Small intestine (tissue), 4 donors: Measurements from ENCODE around the gene PDE6C. TPM values are rescaled to one million over a fixed set of nuclear protein-coding genes. Genes with fewer than 3 reads are reported as not detected.

Source experiments
- polyA plus RNA-seq, 4 donors: library from polyadenylated mRNA; stranded (reverse) in 3 of 4; unstranded in 1 of 4; fragments of 200-250 nt in 3 of 4; fragments of 120-200 nt in 1 of 4; gene quantifications; one replicate each; pipeline versions ENCODE4 v1.2.1 to v1.2.3, GENCODE V29; 2013
- donor health status: healthy with polysubstance abuse.
- donor health status: Bipolar disorder and iron deficiency.
- donor health status: healthy.

The PDE6C gene
- polyA plus RNA-seq, 4 donors, result 0.28 TPM; not detected in 3

Other genes starting within 250 kb of the PDE6C start
- 10 to 100 TPM in 2 of 4 donors, 1 to 10 TPM in 2; 1.6 to 20.6 (median 9.4) TPM for gene MYOF, start 130.2 kb upstream of the PDE6C start, polyA plus RNA-seq
- 10 to 100 TPM in 1 of 4 donors, 1 to 10 TPM in 2, under 1 TPM in 1; 0.27 to 21.7 (median 3.2) TPM for gene CEP55, start 115.9 kb upstream of the PDE6C start, polyA plus RNA-seq
- 1 to 10 TPM in 1 of 4 donors, under 1 TPM in 2, not detected in 1; 0.45 to 1.3 (median 0.99) TPM for gene FFAR4, start 45.9 kb upstream of the PDE6C start, polyA plus RNA-seq
- 100 to 1,000 TPM in 1 of 4 donors, 10 to 100 TPM in 1, 1 to 10 TPM in 2; 1.6 to 111 (median 14.0) TPM for gene RBP4, start 11.3 kb upstream of the PDE6C start, polyA plus RNA-seq
- 10 to 100 TPM in 1 of 4 donors, 1 to 10 TPM in 3; 5.1 to 24.3 (median 7.0) TPM for gene FRA10AC1, start 90.1 kb downstream of the PDE6C start, polyA plus RNA-seq
- 1 to 10 TPM in 1 of 4 donors, under 1 TPM in 1, not detected in 2; 0.24 to 2.3 TPM for gene LGI1, start 145.4 kb downstream of the PDE6C start, polyA plus RNA-seq